Epithelial cell of esophagus (primary cell): Measurements from ENCODE around the gene VSIG1.

Source experiments
- DNase-seq: peaks from one replicate; pipeline ENCODE4 v3.0.0; 2010; ENCODE audit warnings: low read depth
- H3K4me3 ChIP-seq: 2 replicates; pipeline ENCODE4 v1.5.1; 2011; ENCODE audit warnings: mild to moderate bottlenecking, low read length, control low read depth
- TF ChIP-seq, protein P1 (sequence below): IDR thresholded peaks from 2 replicates; pipeline ENCODE4 v1.5.1; 2011; ENCODE audit warnings: low read depth, mild to moderate bottlenecking, low read length, control low read depth, inconsistent platforms; ENCODE audit not compliant: insufficient read depth; ENCODE audit errors: missing control alignments

The VSIG1 gene

DNA sequence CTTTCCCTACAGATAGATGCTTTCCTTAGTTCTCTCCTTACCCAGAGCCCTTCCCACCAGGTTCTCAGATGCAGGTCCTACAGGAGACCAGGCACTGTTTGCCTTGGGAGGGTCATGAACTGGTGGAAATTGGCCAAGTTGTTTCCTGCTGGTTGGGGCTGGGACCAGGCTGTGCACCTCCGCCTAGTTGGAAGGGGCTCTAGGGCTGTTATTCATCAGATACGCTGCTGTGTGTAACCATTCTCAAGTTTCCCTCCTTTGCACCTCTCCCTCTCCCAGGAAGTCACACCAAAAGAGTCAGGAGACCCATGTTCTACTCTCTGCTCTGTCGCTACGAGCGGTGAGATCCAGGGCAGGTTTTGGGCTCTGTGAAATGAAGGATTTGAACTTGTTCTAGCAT is 11.9 kb upstream of the VSIG1 start:
- TF ChIP-seq, protein P1, sequence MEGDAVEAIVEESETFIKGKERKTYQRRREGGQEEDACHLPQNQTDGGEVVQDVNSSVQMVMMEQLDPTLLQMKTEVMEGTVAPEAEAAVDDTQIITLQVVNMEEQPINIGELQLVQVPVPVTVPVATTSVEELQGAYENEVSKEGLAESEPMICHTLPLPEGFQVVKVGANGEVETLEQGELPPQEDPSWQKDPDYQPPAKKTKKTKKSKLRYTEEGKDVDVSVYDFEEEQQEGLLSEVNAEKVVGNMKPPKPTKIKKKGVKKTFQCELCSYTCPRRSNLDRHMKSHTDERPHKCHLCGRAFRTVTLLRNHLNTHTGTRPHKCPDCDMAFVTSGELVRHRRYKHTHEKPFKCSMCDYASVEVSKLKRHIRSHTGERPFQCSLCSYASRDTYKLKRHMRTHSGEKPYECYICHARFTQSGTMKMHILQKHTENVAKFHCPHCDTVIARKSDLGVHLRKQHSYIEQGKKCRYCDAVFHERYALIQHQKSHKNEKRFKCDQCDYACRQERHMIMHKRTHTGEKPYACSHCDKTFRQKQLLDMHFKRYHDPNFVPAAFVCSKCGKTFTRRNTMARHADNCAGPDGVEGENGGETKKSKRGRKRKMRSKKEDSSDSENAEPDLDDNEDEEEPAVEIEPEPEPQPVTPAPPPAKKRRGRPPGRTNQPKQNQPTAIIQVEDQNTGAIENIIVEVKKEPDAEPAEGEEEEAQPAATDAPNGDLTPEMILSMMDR, result no peak
- H3K4me3 ChIP-seq, result no peak overlapping the region
- no peak for DNase-seq

DNA sequence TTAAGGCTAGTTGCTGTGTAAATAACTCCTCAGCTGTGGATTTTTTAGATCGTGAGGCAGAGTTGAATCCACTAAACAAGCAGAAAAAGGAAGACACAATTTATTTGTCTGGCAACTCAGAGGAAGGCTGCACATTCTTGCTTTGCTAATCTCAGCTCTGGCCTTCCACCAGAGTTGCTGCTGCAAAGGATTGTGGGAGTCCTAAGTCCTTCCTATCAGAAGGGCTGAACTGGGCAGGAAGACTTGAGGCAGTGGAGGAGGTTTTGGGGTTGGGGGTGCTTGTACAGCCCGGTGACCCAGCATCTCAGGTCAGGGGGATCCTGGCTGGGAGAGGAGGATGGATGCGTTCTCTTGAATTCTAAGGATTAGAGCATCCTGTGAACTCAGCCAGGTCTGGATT is 11.0 kb upstream of the VSIG1 start:
- TF ChIP-seq, protein P1, result no peak
- DNase-seq, result no peak
- H3K4me3 ChIP-seq, result no peak overlapping the region

DNA sequence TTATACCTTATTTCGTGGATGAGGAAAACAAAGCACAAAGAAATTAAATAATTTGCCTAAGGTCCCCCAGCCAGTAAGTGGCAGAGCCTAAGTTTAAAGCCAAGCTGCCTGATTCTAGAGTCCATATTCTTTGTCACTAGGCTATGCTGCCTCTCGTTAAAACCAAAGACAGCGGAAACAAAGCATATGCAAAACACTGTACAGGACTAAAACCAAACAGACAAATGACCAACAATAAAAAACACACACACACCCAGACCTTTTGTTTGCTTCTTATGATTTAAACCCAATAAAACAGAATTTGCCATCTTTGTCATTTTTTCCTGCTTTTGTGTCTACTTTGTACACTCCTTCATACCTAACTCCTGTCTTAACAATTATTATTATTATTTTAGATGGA is 10.1 kb upstream of the VSIG1 start:
- H3K4me3 ChIP-seq, result no peak overlapping the region
- no peak for DNase-seq
- TF ChIP-seq, protein P1, result no peak

DNA sequence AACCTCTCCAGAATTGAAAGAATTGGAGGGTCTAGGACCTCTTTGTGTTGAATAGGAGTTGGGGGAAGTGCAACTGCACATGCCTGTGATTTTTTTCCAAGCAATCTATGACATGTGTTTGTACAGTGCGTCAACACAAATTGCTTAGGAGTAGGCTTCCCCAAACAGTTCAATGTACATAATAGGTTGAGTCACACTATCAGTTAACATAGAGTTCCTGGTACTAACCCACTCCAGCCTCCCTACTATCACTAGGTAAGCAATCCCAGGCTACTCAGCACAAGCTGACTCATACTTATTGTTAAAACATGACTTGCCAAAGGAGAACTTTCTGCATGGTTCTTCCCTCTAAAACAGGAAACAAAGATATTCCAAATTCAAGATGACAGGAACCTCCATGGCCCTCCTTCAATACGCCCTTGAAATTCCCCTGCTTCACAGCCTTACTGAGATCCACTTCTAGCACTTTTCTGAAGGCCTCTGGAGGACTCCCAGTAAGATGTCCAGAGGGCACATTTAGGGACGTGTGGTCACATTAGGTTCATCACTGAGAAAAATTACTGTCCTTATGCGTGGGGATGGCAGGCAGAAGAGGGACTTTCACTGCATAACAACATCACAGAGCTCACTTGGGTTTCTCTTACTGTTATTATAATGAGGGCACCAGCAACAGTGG is 8.4 kb upstream of the VSIG1 start:
- DNase-seq, result peak; percentile 92
- TF ChIP-seq, protein P1, result no peak
- H3K4me3 ChIP-seq, result no peak overlapping the region

DNA sequence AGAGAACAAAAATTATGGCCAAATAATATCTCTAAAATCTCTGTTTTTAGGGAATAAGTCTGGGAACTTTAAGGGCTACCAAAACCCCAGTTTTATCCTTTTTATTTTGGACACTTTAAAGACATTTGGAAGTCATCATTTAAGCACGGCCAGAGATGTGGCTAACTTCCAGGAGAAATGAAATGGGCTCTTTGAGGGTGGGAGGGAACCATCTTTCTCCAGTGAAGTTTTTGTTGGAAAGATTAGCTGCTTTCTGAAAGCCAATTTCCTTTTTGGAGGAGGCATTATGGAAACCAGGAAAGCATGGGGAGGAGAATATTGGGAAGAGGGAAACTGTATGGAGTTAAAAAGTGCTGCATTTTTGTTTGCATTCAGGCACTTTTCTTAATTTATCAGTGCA is 4.8 kb downstream of the VSIG1 start:
- no peak overlapping the region for H3K4me3 ChIP-seq
- TF ChIP-seq, protein P1, result no peak
- DNase-seq, result no peak

DNA sequence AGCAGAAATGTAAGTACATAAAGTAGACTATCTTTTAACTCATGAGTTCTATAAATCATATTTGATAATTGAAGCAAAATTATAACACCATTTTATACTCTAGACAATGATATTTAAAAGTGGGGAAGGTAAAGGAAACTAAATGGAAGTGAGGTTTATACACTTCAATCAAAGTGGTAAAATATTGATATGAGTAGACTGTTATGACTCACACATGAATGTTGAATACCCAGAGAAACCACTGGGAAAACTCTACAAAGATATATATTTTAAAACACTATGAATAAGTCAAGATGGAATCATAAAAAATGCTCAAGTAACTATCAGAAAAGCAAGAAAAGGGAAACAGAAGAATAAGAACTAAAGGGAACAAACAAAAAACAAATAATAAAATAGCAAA is 8.4 kb downstream of the VSIG1 start:
- TF ChIP-seq, protein P1, result no peak

DNA sequence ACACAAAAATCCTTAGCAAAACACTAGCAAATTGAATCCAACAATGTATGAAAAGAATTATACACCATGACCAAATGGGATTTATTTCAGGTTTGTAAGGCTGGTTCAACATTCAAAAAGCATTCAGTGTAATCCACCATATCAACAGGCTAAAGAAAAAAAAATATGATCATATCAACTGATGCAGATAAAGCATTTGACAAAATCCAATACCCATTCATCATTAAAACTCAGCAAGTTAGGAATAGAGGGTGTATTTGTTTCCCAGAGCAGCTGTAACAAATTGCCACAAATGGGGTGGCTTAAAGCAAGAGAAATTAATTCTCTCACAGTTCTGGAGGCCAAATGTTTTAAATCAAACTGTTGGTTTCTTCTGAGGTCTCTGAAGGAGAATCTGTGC is 10.7 kb downstream of the VSIG1 start:
- TF ChIP-seq, protein P1, result no peak
- DNase-seq, result no peak
- H3K4me3 ChIP-seq, result no peak overlapping the region

More for the DNA sequence above, 8.4 kb downstream of the VSIG1 start:
- no peak for DNase-seq
- H3K4me3 ChIP-seq, result no peak overlapping the region
